Adrenal gland (tissue), 5 donors: Measurements from ENCODE around the gene PTF1A.

Experiments used
- CTCF ChIP-seq, 6 experiments: fragments of 450-650 bp in 4 of 6; fragments of 200-600 bp in 2 of 6; sonication (generic) in 1 of 6; IDR thresholded peaks; 1 replicate in 5 of 6; 2 replicates in 1 of 6; pipeline versions ENCODE4 v1.5.1 to v1.8.0; 2016 to 2021; ENCODE audit warnings: antibody characterized with exemption in 6 of 6, mild to moderate bottlenecking in 2 of 6, moderate library complexity in 1 of 6
- POLR2A ChIP-seq, 2 donors: fragments of 450-650 bp; IDR thresholded peaks; one replicate each; pipeline ENCODE4 v1.6.1; 2017; ENCODE audit warnings: antibody characterized with exemption in 2 of 2, mild to moderate bottlenecking in 2 of 2, moderate library complexity in 1 of 2
- donor health status: DM: no; HTN: no; CAD: no.

GRCh38 chr10:23157239-23157681, 34.9 kb upstream of the PTF1A start:
- TF ChIP-seq CTCF (IDR thresholded peaks at IDR 0.05) (no peak), POLR2A (IDR thresholded peaks at IDR 0.05) (no peak)
